Activated CD8-positive, alpha-beta T cell treated with anti-CD3 and anti-CD28 coated beads, Interleukin-2, amount 10 ng/mL, durations not matched to agents 7 days and 5 days (primary cell): Measurements from ENCODE around the gene FBXL2. TPM values are rescaled to one million over a fixed set of nuclear protein-coding genes. Genes with fewer than 3 reads are reported as not detected.

ENCODE experiments used
- ATAC-seq: fragments of 150-1000 bp; cut with Tn5 transposase; one replicate; pipeline ENCODE4 v1.10.0; 2021; ENCODE audit warnings: moderate library complexity
- CTCF ChIA-PET: fragments of 350-600 bp; sonication (Branson Sonifier 250); formaldehyde crosslinking; loops from one replicate; lab custom pipeline; 2021; ENCODE audit warnings: antibody characterized with exemption; lab: Charles Lee
- POLR2A ChIA-PET: fragments of 350-600 bp; sonication (Branson Sonifier 250); formaldehyde crosslinking; loops from one replicate; lab custom pipeline; 2021; ENCODE audit warnings: antibody characterized with exemption; lab: Charles Lee
- DNase-seq: peaks from one replicate; pipeline ENCODE4 v3.0.0-alpha.2; 2020
- H3K27ac Mint-ChIP-seq: one replicate; pipeline ENCODE4 v1.8.0; 2021; ENCODE audit warnings: mild to moderate bottlenecking, mixed read lengths
- H3K27me3 Mint-ChIP-seq: one replicate; pipeline ENCODE4 v1.8.0; 2021; ENCODE audit warnings: low read depth, mixed read lengths
- H3K36me3 Mint-ChIP-seq: one replicate; pipeline ENCODE4 v1.8.0; 2021; ENCODE audit warnings: low read depth, mixed read lengths
- H3K4me1 Mint-ChIP-seq: one replicate; pipeline ENCODE4 v1.8.0; 2021; ENCODE audit warnings: low read depth, mixed read lengths
- H3K4me3 Mint-ChIP-seq: one replicate; pipeline ENCODE4 v1.8.0; 2021; ENCODE audit warnings: mild to moderate bottlenecking, mixed read lengths
- H3K9me3 Mint-ChIP-seq: one replicate; pipeline ENCODE4 v1.8.0; 2022; ENCODE audit warnings: mixed read lengths; ENCODE audit not compliant: insufficient read depth
- total RNA-seq, 2 experiments: library from RNA; stranded (reverse); gene quantifications; one replicate each; pipeline ENCODE4 v1.2.3, GENCODE V29; 2021

The FBXL2 gene
- total RNA-seq, 2 experiments from 2014 or later, result not detected

DNA sequence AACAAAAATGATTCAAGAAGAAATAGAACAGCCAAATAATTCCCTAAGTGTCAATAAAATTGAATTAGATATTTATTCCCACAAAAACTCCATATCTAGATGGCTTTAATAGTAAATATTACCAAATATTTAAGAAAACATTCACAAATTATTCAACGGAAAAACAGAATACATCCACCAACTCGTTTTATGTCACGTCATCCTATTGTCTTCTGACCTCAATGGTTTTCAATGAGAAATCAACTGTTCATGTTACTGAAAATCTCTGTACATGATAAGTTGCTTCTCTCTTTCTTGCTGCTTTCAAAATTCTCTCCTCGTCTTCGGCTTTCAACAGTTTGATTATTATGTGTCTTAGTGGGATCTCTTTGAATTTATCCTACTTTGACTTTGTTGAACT is 17.1 kb upstream of the FBXL2 start:
- peaks cover 23% of the 10 kb centered on the region for H3K27me3 Mint-ChIP-seq
- POLR2A ChIA-PET, result no interaction called here
- CTCF ChIA-PET, result no interaction called here
- no peak overlapping the region for H3K4me3 Mint-ChIP-seq
- H3K4me1 Mint-ChIP-seq, result no peaks in the 10 kb centered on the region
- no peak overlapping the region for H3K27ac Mint-ChIP-seq
- ATAC-seq (no peak), DNase-seq (no peak)
- no peaks in the 10 kb centered on the region for H3K36me3 Mint-ChIP-seq
- H3K9me3 Mint-ChIP-seq, result peaks cover 3% of the 10 kb centered on the region

DNA sequence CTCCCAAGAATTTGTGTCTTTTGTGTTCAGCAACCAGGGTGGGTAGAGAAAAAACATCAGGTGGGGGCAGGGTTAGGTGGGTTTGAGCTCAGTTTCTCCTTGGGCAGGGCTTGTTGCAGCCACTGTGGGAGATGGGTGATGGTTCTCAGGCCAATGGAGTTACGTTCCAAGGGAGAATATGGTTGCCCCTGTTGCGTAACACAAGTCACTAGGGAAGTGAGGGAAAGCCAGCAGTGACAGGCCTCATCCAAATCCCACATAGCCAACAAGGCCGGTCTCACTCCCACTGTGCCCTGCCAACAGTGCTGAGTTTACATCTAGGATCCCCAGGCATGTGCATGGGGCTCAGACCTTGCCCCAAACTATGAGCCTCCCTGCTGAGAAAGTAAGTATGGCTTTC is 7.9 kb upstream of the FBXL2 start:
- H3K27me3 Mint-ChIP-seq, result peaks cover 7% of the 10 kb centered on the region
- H3K4me1 Mint-ChIP-seq, result no peaks in the 10 kb centered on the region
- H3K9me3 Mint-ChIP-seq, result peaks cover under 1% of the 10 kb centered on the region
- no peak for DNase-seq
- no peak overlapping the region for H3K27ac Mint-ChIP-seq
- ChIA-PET POLR2A (no interaction called here), CTCF (no interaction called here)
- no peak overlapping the region for H3K4me3 Mint-ChIP-seq
- ATAC-seq, result no peak
- H3K36me3 Mint-ChIP-seq, result no peaks in the 10 kb centered on the region

DNA sequence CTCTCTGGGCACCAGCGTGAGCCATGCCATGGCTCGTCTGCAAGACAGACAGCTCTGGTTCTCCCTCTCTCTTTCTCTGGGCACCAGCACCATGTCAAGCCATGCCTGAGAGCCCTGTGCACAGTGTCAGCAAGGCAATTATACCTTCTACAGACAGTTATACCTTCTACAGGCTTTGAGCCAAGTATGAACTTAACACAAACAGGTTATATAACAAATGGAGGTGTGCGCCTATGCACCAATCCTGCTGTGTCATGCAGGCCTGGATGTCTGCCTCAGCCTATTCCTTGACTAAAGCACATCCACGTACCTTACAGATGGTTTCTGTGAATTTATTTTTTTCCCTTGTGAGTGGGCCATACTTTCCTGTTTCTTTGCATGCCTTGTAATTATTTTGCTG is 5.9 kb upstream of the FBXL2 start:
- ChIA-PET CTCF (interaction anchor here (0.8 kb wide), 1 partner anchor 102 kb away, joined by 4 read pairs; no protein-coding TSS in a partner anchor), POLR2A (no interaction called here)
- DNase-seq (no peak), ATAC-seq (no peak)
- Mint-ChIP-seq H3K27ac (no peak overlapping the region), H3K27me3 (peaks cover 4% of the 10 kb centered on the region), H3K9me3 (no peaks in the 10 kb centered on the region), H3K36me3 (no peaks in the 10 kb centered on the region), H3K4me1 (no peaks in the 10 kb centered on the region), H3K4me3 (no peak overlapping the region)

- no peak for ATAC-seq
- CTCF ChIA-PET, result no interaction called here
- DNase-seq, result no peak
- Mint-ChIP-seq H3K27me3 (peaks cover 14% of the 10 kb centered on the region), H3K4me3 (no peak overlapping the region), H3K9me3 (no peaks in the 10 kb centered on the region), H3K36me3 (no peaks in the 10 kb centered on the region), H3K27ac (no peak overlapping the region), H3K4me1 (no peaks in the 10 kb centered on the region)
- POLR2A ChIA-PET, result no interaction called here
Observed at GRCh38 chr3:33273628-33274027, 3.6 kb upstream of the FBXL2 start.

- Mint-ChIP-seq H3K4me1 (no peaks in the 10 kb centered on the region), H3K27ac (no peak overlapping the region), H3K27me3 (peaks cover 32% of the 10 kb centered on the region), H3K36me3 (no peaks in the 10 kb centered on the region), H3K9me3 (no peaks in the 10 kb centered on the region), H3K4me3 (no peak overlapping the region)
- ChIA-PET POLR2A (no interaction called here), CTCF (interaction anchor here (1.1 kb wide), 1 partner anchor 147 kb away, joined by 3 read pairs; no protein-coding TSS in a partner anchor)
- DNase-seq (no peak), ATAC-seq (no peak)
Observed at GRCh38 chr3:33278163-33278562, 921 bp downstream of the FBXL2 start.

DNA sequence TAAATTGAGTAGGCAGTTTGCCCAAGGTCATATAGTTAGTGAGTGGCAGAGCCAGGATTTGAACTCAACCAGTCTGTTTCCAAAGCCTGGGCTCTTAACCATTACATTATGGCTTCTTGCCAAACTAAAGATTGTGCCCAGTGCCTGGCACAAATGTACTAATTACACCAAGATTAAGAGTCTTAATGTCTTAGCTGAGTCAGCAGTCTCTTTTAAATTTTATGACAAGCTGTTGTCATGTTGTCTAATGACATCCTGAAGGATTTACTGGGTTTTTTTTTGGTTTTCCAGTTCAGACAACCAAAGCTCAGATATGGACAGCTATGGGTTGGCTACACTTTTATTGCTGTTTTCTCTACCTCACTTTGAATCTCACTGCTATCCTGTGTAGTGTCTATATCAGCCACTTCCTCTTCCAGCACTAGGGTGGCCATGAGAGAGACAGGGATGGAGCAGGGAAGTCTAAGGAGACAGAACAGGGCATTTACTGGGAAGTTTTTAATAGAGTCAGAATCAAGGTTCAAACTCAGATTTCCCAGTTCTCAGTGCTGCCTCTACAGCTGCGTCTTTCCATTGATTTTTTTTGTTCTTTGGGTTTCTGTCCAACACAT is 10.5 kb downstream of the FBXL2 start:
- Mint-ChIP-seq H3K36me3 (no peaks in the 10 kb centered on the region), H3K27me3 (peaks cover 21% of the 10 kb centered on the region), H3K4me1 (no peaks in the 10 kb centered on the region), H3K27ac (no peak overlapping the region), H3K4me3 (no peak overlapping the region), H3K9me3 (no peaks in the 10 kb centered on the region)
- POLR2A ChIA-PET, result no interaction called here
- CTCF ChIA-PET, result no interaction called here
- ATAC-seq (no peak), DNase-seq (no peak)

DNA sequence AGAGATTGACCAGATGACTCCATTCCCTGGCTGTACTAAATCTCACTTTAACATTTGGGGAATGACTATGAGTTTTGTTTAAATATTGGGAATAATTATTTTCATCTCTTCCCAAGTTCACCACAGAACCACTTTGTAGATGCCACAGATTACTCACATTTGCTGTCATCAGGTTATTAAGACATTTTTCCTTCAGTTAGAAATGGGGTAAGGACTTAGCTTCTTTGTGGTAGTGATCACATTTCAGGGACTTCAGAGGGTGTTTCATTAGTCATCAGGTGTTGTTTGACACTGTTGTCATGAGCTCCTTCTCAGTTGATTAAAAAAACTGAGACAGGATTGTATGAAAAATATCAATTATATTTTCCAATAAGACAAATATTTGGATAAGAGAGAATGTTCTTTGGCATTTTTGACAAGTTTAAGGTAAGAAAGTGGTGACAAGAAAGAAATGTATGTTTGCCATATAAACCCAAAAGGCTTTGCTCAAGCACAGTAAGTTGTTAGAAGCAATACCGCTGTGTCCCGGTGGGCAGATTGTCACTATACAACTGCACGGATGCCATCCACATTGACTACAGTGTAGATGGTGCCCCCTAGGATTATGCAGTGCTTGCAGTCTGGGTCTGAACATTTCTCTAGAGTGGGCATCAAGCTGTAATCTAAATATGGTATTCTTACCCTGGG is 22.3 kb downstream of the FBXL2 start:
- no peaks in the 10 kb centered on the region for H3K36me3 Mint-ChIP-seq
- H3K9me3 Mint-ChIP-seq, result no peaks in the 10 kb centered on the region
- DNase-seq (no peak), ATAC-seq (no peak)
- POLR2A ChIA-PET, result no interaction called here
- H3K27me3 Mint-ChIP-seq, result peaks cover 5% of the 10 kb centered on the region
- H3K27ac Mint-ChIP-seq, result no peak overlapping the region
- no peaks in the 10 kb centered on the region for H3K4me1 Mint-ChIP-seq
- H3K4me3 Mint-ChIP-seq, result no peak overlapping the region
- CTCF ChIA-PET, result no interaction called here

DNA sequence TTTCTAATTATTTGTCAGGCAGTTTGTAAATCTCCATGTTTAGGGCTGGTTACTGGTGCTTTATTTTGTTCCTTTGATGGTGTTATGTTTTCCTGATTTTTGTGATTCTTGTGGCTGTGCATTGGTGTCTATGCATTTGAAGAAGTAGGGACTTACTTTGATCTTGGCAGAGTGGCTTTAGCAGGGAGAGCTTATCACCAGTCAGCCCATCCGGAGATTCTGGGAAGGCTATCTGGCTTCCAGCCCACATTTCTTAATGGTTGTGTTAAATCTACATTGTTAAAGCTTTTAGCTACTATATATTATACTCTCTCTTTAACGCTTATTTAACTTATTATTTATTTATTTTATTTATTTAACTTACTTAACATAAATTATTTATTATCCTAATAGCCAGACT is 35.1 kb downstream of the FBXL2 start:
- H3K4me3 Mint-ChIP-seq, result no peak overlapping the region
- no peak overlapping the region for H3K27ac Mint-ChIP-seq
- ChIA-PET CTCF (no interaction called here), POLR2A (no interaction called here)
- peaks cover 16% of the 10 kb centered on the region for H3K27me3 Mint-ChIP-seq
- no peaks in the 10 kb centered on the region for H3K4me1 Mint-ChIP-seq
- ATAC-seq (no peak), DNase-seq (no peak)
- H3K9me3 Mint-ChIP-seq, result no peaks in the 10 kb centered on the region
- no peaks in the 10 kb centered on the region for H3K36me3 Mint-ChIP-seq

GRCh38 chr3:33313331-33313730 is 36.1 kb downstream of the FBXL2 start:
- Mint-ChIP-seq H3K27ac (no peak overlapping the region), H3K9me3 (no peaks in the 10 kb centered on the region), H3K4me1 (peaks cover 2% of the 10 kb centered on the region), H3K4me3 (no peak overlapping the region), H3K27me3 (peaks cover 19% of the 10 kb centered on the region), H3K36me3 (no peaks in the 10 kb centered on the region)
- ChIA-PET POLR2A (no interaction called here), CTCF (no interaction called here)
- ATAC-seq (no peak), DNase-seq (no peak)

GRCh38 chr3:33314993-33315392 is 37.8 kb downstream of the FBXL2 start:
- ChIA-PET POLR2A (no interaction called here), CTCF (interaction anchor here (1.1 kb wide), 1 partner anchor 58 kb away, joined by 3 read pairs; no protein-coding TSS in a partner anchor)
- H3K4me1 Mint-ChIP-seq, result peaks cover 2% of the 10 kb centered on the region
- ATAC-seq (no peak), DNase-seq (no peak)
- H3K27me3 Mint-ChIP-seq, result peaks cover 23% of the 10 kb centered on the region
- no peak overlapping the region for H3K27ac Mint-ChIP-seq
- H3K9me3 Mint-ChIP-seq, result no peaks in the 10 kb centered on the region
- H3K4me3 Mint-ChIP-seq, result no peak overlapping the region
- no peaks in the 10 kb centered on the region for H3K36me3 Mint-ChIP-seq

GRCh38 chr3:33315826-33316225 is 38.6 kb downstream of the FBXL2 start:
- ATAC-seq (no peak), DNase-seq (no peak)
- Mint-ChIP-seq H3K9me3 (no peaks in the 10 kb centered on the region), H3K4me1 (peaks cover 2% of the 10 kb centered on the region), H3K27me3 (peaks cover 23% of the 10 kb centered on the region), H3K27ac (no peak overlapping the region), H3K4me3 (no peak overlapping the region), H3K36me3 (no peaks in the 10 kb centered on the region)
- CTCF ChIA-PET, result no interaction called here
- POLR2A ChIA-PET, result no interaction called here

DNA sequence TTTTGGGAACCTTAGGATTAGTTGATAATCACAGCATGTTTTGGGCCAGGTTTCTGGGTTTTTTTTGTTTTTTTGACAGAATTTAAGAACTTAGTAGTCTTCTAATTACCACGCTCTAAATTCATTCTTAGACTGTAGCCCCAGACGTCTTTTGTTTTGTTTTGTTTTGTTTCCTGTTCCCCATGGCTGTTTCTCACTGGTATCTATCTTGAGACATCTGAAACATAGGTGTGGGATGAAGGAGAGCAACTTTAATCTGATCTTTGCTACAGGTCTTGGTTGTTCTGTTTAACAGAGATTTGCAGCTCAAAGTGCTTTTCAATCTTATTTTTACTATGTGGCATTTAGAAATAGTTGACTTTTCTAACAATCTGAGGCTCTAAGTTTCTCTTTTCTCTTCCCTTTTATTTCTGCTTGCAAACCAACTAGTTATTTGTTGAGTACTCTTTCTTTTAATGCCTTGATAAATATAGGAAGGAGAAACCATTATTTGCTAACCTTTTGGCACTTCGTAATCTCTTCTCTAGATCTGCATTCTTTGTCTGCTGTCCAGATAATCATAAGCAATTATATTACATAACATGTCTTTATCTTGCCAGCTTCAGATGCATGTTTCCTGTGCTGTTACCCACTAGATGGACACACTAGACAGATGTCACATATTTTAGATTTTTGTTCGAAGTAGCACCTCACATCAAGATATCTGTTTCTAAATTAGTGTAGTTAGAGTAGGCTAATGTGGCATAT is 40.9 kb downstream of the FBXL2 start:
- Mint-ChIP-seq H3K9me3 (no peaks in the 10 kb centered on the region), H3K36me3 (no peaks in the 10 kb centered on the region), H3K4me3 (no peak overlapping the region), H3K27ac (no peak overlapping the region), H3K27me3 (peaks cover 23% of the 10 kb centered on the region), H3K4me1 (peaks cover 2% of the 10 kb centered on the region)
- no peak for ATAC-seq
- CTCF ChIA-PET, result interaction anchor here (0.8 to 1.3 kb wide), 2 partner anchors 55 to 187 kb away, joined by 3 to 5 read pairs; no protein-coding TSS in a partner anchor
- POLR2A ChIA-PET, result no interaction called here
- DNase-seq, result no peak
